ENCODE data around the gene L2HGDH. TPM values are rescaled to one million over a fixed set of nuclear protein-coding genes. Genes with fewer than 3 reads are reported as not detected.
A peak's percentile ranks its signal among the peaks of the same experiment; 100 is the strongest.

L2HGDH gene
- total RNA-seq, 4 donors from 2014 or later: 0.80 to 73.3 (median 8.3) TPM

DNA sequence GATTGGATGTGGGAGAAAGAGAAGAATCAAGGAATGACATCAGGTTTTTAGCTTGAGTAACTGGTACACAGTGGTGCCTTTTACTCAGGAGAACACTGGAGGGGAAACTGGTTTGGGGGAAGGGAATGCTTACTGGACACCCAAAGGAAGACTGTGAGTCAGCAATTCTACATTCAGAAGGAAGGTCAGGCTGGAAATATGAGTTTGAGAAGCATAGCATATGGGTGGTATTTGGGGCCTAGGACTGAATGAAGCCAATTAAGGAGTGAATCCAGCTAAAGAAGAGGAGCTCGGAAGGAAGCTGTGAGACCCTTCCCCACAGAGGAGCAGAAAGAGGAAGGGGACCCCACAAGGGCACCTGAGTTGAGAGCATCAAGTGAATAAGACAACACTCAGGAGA lies 35.5 kb upstream of the L2HGDH start:
- TF ChIP-seq EP300 (IDR thresholded peaks at IDR 0.05; ENCODE audit: low read depth) (no peak), CTCF (IDR thresholded peaks at IDR 0.05) (no peak), POLR2A (IDR thresholded peaks at IDR 0.05) (no peak), POLR2AphosphoS5 (IDR thresholded peaks at IDR 0.05) (no peak)
- Histone ChIP-seq H3K9me3 (no peaks in the 10 kb centered on the region), H3K4me1 (peaks cover 7 to 48% (median 20%) of the 10 kb centered on the region in 4 donors), H3K27ac (peak overlapping the region in 1 of 4 donors; percentile 0), H3K36me3 (no peaks in the 10 kb centered on the region), H3K4me3 (no peak overlapping the region), H3K27me3 (no peaks in the 10 kb centered on the region)
- DNase-seq: no peak
- in situ Hi-C loops (cut with MboI; ENCODE audit: low pct_ligation_motif_present in 1 of 4, low pct_unique_long_range_greater_than_20kb in 1 of 4, low sequenced_read_pairs in 3 of 4) (loop anchor here in 1 of 4 donors (10.0 kb wide), 1 partner anchor 57 kb away; no protein-coding TSS in a partner anchor), intact Hi-C loops (cut with DNase I; ENCODE audit: low total_unique reads) (no loop called here)
- 0 to 100% methylated on average over 1 of the region's 1 CpG for WGBS, 2 donors (ENCODE audit: low coverage in 1 of 2)

DNA sequence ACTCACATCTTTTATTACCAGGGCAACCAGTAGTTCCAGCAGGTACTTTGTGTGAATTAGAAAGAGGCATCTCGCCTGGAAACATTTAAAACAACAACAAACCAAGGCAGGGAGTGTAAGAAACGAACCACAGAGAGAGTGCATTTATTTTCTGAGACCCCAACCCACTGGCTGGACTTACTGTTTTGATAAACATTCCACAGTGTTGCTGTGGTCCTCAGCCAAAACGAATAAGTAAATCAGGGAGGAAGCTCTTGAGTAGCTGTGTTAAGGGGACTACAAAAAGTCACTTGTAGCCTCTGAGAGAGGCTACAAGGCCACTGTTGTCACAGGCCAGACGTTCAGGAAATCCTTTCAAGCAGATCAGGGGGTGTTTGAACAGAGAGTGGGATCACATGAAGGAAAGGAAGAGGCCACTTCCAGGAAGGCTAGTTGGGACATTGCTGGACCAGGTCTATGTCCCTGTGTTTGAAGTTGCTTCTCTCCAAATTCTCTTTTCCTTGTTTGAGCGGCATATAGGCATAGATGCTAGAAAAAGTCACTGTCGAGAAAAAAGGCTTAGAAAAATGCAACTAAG lies 33.9 kb upstream of the L2HGDH start:
- no peak for TF ChIP-seq CTCF (IDR thresholded peaks at IDR 0.05)
- TF ChIP-seq EP300 (IDR thresholded peaks at IDR 0.05; ENCODE audit: low read depth): no peak
- TF ChIP-seq POLR2A (IDR thresholded peaks at IDR 0.05): no peak
- Histone ChIP-seq H3K9me3 (no peaks in the 10 kb centered on the region), H3K27me3 (no peaks in the 10 kb centered on the region), H3K27ac (peak overlapping the region; percentile 12 to 75 (median 56)), H3K36me3 (no peaks in the 10 kb centered on the region), H3K4me3 (no peak overlapping the region), H3K4me1 (peaks cover 7 to 57% (median 26%) of the 10 kb centered on the region in 4 donors)
- no peak for DNase-seq
- 63 to 68% methylated on average over 5 to 6 of the region's 6 CpGs for WGBS, 2 donors (ENCODE audit: low coverage in 1 of 2)
- intact Hi-C loops (cut with DNase I; ENCODE audit: low total_unique reads) (no loop called here), in situ Hi-C loops (cut with MboI; ENCODE audit: low pct_ligation_motif_present in 1 of 4, low pct_unique_long_range_greater_than_20kb in 1 of 4, low sequenced_read_pairs in 3 of 4) (loop anchor here in 1 of 4 donors (10.0 kb wide), 1 partner anchor 59 kb away; no protein-coding TSS in a partner anchor)

GRCh38 chr14:50344876-50345563 lies 33.0 kb upstream of the L2HGDH start:
- in situ Hi-C loops (cut with MboI; ENCODE audit: low pct_ligation_motif_present in 1 of 4, low pct_unique_long_range_greater_than_20kb in 1 of 4, low sequenced_read_pairs in 3 of 4): loop anchor here in 1 of 4 donors (10.0 kb wide), 1 partner anchor 60 kb away; no protein-coding TSS in a partner anchor
- DNase-seq: no peak
- intact Hi-C loops (cut with DNase I; ENCODE audit: low total_unique reads): no loop called here
- Histone ChIP-seq H3K9me3 (no peaks in the 10 kb centered on the region), H3K36me3 (no peaks in the 10 kb centered on the region), H3K27ac (peak overlapping the region; percentile 12 to 75 (median 56)), H3K4me3 (no peak overlapping the region), H3K4me1 (peaks cover 7 to 60% (median 26%) of the 10 kb centered on the region in 4 donors), H3K27me3 (no peaks in the 10 kb centered on the region)
- WGBS, 2 donors (ENCODE audit: low coverage in 1 of 2): 54 to 65% methylated on average over 2 to 4 of the region's 4 CpGs
- TF ChIP-seq EP300 (IDR thresholded peaks at IDR 0.05; ENCODE audit: low read depth) (no peak), POLR2AphosphoS5 (IDR thresholded peaks at IDR 0.05) (no peak), CTCF (IDR thresholded peaks at IDR 0.05) (no peak), POLR2A (IDR thresholded peaks at IDR 0.05) (no peak)

DNA sequence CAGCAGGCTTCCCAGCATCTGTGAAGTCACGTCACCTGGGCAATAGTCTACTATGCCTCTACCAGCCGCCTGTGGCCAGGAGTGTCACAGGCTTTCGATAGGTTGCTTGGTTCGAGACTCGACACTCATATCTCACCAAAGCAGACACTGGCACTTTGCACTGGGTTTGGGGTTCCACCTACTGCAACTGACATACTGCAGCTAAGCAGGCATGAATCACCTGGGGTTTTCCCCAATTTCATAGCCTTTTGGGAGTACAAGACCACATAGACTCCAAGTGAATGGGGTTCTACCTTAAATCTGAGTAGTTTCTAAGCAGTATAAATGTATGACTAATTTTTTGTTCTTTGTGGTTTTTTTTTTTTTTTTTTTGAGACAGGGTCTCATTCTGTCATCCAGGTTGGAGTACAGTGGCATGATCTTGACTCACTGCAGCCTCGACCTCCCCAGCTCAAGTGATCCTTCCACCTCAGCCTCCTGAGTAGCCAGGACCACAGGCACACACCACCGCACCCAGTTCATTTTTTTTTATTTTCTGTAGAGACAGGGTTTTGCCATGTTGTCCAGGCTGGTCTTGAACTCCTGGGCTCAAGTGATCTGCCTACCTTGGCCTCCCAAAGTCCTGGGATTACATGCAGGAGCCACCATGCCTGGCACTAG lies 32.2 kb upstream of the L2HGDH start:
- Histone ChIP-seq H3K4me1 (peaks cover 7 to 68% (median 28%) of the 10 kb centered on the region in 4 donors), H3K9me3 (no peaks in the 10 kb centered on the region), H3K27ac (peak overlapping the region; percentile 12 to 75 (median 74)), H3K27me3 (no peaks in the 10 kb centered on the region), H3K36me3 (no peaks in the 10 kb centered on the region), H3K4me3 (no peak overlapping the region)
- in situ Hi-C loops (cut with MboI; ENCODE audit: low pct_ligation_motif_present in 1 of 4, low pct_unique_long_range_greater_than_20kb in 1 of 4, low sequenced_read_pairs in 3 of 4): loop anchor here in 1 of 4 donors (10.0 kb wide), 1 partner anchor 61 kb away; no protein-coding TSS in a partner anchor
- WGBS, 2 donors (ENCODE audit: low coverage in 1 of 2): 71 to 85% methylated on average over 1 to 7 of the region's 7 CpGs
- intact Hi-C loops (cut with DNase I; ENCODE audit: low total_unique reads): no loop called here
- DNase-seq: no peak
- TF ChIP-seq CTCF (IDR thresholded peaks at IDR 0.05): no peak
- no peak for TF ChIP-seq EP300 (IDR thresholded peaks at IDR 0.05; ENCODE audit: low read depth)
- TF ChIP-seq POLR2AphosphoS5 (IDR thresholded peaks at IDR 0.05): no peak
- no peak for TF ChIP-seq POLR2A (IDR thresholded peaks at IDR 0.05)
